ENCODE results near the gene KANSL1L. TPM values are rescaled to one million over a fixed set of nuclear protein-coding genes. Genes with fewer than 3 reads are reported as not detected.
"Not testable (repeated sequence)": the region's sequence is repeated elsewhere in the genome, so short reads cannot be mapped to it uniquely, and the experiment has no call there.

Gene KANSL1L
- total RNA-seq, 1 experiment from 2014 or later: 6.7 TPM

DNA sequence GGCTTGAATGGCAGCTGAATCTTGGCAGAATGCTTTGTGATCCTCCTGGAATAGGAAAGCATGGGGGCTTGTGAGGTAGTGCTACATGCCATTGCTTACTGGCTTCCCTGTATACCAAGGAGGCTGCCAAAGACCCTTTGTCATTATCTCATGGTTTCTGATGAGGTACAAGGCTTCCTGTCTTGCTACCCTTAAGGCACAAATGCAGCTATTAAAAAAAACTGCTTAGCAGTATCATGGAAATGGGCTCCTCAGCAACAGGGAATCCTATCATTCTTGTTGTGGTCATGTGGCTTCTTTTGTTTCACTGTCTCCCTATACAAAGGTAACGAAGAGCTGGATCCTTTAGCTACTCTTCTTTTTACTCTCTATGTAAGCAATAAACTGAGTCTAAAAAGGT, 6.6 kb upstream of the KANSL1L start (continued):
- TF ChIP-seq, protein P1, sequence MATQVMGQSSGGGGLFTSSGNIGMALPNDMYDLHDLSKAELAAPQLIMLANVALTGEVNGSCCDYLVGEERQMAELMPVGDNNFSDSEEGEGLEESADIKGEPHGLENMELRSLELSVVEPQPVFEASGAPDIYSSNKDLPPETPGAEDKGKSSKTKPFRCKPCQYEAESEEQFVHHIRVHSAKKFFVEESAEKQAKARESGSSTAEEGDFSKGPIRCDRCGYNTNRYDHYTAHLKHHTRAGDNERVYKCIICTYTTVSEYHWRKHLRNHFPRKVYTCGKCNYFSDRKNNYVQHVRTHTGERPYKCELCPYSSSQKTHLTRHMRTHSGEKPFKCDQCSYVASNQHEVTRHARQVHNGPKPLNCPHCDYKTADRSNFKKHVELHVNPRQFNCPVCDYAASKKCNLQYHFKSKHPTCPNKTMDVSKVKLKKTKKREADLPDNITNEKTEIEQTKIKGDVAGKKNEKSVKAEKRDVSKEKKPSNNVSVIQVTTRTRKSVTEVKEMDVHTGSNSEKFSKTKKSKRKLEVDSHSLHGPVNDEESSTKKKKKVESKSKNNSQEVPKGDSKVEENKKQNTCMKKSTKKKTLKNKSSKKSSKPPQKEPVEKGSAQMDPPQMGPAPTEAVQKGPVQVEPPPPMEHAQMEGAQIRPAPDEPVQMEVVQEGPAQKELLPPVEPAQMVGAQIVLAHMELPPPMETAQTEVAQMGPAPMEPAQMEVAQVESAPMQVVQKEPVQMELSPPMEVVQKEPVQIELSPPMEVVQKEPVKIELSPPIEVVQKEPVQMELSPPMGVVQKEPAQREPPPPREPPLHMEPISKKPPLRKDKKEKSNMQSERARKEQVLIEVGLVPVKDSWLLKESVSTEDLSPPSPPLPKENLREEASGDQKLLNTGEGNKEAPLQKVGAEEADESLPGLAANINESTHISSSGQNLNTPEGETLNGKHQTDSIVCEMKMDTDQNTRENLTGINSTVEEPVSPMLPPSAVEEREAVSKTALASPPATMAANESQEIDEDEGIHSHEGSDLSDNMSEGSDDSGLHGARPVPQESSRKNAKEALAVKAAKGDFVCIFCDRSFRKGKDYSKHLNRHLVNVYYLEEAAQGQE (IDR thresholded peaks at IDR 0.05; ENCODE audit: low read depth): no peak
- TF ChIP-seq, protein P2, sequence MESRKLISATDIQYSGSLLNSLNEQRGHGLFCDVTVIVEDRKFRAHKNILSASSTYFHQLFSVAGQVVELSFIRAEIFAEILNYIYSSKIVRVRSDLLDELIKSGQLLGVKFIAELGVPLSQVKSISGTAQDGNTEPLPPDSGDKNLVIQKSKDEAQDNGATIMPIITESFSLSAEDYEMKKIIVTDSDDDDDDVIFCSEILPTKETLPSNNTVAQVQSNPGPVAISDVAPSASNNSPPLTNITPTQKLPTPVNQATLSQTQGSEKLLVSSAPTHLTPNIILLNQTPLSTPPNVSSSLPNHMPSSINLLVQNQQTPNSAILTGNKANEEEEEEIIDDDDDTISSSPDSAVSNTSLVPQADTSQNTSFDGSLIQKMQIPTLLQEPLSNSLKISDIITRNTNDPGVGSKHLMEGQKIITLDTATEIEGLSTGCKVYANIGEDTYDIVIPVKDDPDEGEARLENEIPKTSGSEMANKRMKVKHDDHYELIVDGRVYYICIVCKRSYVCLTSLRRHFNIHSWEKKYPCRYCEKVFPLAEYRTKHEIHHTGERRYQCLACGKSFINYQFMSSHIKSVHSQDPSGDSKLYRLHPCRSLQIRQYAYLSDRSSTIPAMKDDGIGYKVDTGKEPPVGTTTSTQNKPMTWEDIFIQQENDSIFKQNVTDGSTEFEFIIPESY (IDR thresholded peaks at IDR 0.05; ENCODE audit: extremely low read depth, insufficient replicate concordance, low read length): no peak
- no peak for TF ChIP-seq SP1 (IDR thresholded peaks at IDR 0.05; ENCODE audit: low read depth)
- no peak for TF ChIP-seq YY1 (IDR thresholded peaks at IDR 0.05; ENCODE audit: extremely low read depth, insufficient replicate concordance, low read depth, low read length)

DNA sequence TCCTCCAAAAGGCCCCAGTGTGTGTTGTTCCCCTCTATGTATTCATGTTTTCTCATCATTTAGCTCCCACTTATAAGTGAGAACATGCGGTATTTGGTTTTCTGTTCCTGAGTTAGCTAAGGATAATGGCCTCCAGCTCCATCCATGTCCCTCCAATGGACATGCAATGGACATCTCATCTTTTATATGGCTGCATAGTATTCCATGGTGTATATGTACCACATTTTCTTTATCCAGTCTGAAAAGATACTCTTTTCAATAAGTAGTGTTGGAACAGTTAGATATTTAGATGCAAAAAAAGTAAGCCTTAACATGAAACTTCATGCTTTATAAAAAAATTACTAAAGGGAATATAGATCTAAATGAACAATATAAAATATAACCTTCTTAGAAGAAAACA, 5.9 kb upstream of the KANSL1L start:
- H4K20me1 ChIP-seq (ENCODE audit: insufficient read depth); POLR2A ChIA-PET; H2AFZ ChIP-seq (ENCODE audit: low read depth, low read length, poor library complexity, severe bottlenecking); ATAC-seq; H3K4me1 ChIP-seq (ENCODE audit: control insufficient read depth in 1 of 2, insufficient read depth in 2 of 2, low read length in 2 of 2); H3K27ac ChIP-seq (ENCODE audit: low read depth, low read length); H3K9ac ChIP-seq (ENCODE audit: low read length); CTCF ChIA-PET; H3K4me3 ChIP-seq (replicated peaks in 1 of 2; ENCODE audit: low read depth in 1 of 2, low read length in 2 of 2); BruUV-seq (replicated peaks); H3K9me3 ChIP-seq (ENCODE audit: control insufficient read depth in 1 of 2, insufficient read depth in 1 of 2, low read depth in 1 of 2, low read length in 2 of 2); intact Hi-C loops (cut with micrococcal nuclease); H3K79me2 ChIP-seq (ENCODE audit: insufficient read depth, low read length); H3K9me2 ChIP-seq (ENCODE audit: insufficient read depth); H3K36me3 ChIP-seq (ENCODE audit: control insufficient read depth in 1 of 2, insufficient read depth in 2 of 2, low read length in 2 of 2); RAD21 ChIA-PET (ENCODE audit: low non-redundant PET in 1 of 2, low total read pairs in 2 of 2, uncharacterized antibody in 2 of 2, unreplicated experiment in 2 of 2); H3K27me3 ChIP-seq (ENCODE audit: insufficient read depth, low read length); DNase-seq (ENCODE audit: low read depth, low spot score); H3K4me2 ChIP-seq (ENCODE audit: low read length): not testable (repeated sequence)

All from HCT116 (cell line).